K562 (cell line): Measurements from ENCODE around the gene NCOA1. TPM values are rescaled to one million over a fixed set of nuclear protein-coding genes. Genes with fewer than 3 reads are reported as not detected.

ENCODE experiments used
- ATF7 ChIP-seq: fragments of 450-650 bp; IDR thresholded peaks from 2 replicates; pipeline ENCODE4 v1.7.1; 2014; ENCODE audit warnings: mild to moderate bottlenecking, moderate library complexity
- DPF2 ChIP-seq: fragments of 450-650 bp; IDR thresholded peaks from 2 replicates; pipeline ENCODE4 v1.6.1; 2016
- ESRRB ChIP-seq: fragments of 250-450 bp; sonication (Bioruptor Pico); IDR thresholded peaks from 2 replicates; pipeline ENCODE4 v1.5.0; 2020; ENCODE audit warnings: mild to moderate bottlenecking, moderate library complexity, borderline replicate concordance
- ETS2 ChIP-seq: IDR thresholded peaks from 2 replicates; pipeline ENCODE4 v1.6.1; 2016; ENCODE audit warnings: borderline replicate concordance, missing genetic modification characterization, mild to moderate bottlenecking, moderate library complexity, missing compliant biosample characterization; ENCODE audit not compliant: poor library complexity, severe bottlenecking
- FIP1L1 ChIP-seq: fragments of 200-400 bp; formaldehyde crosslinking; IDR thresholded peaks from 2 replicates; pipeline ENCODE4 v1.6.1; 2018; ENCODE audit warnings: mild to moderate bottlenecking, low read depth, low read length; ENCODE audit not compliant: poor library complexity, severe bottlenecking
- FOXA1 ChIP-seq: fragments of 450-650 bp; IDR thresholded peaks from 2 replicates; pipeline ENCODE4 v1.6.1; 2016; ENCODE audit warnings: mild to moderate bottlenecking, borderline replicate concordance
- JUND ChIP-seq, 2 experiments: IDR thresholded peaks; 2 replicates in 1 of 2; 3 replicates in 1 of 2; pipeline ENCODE4 v1.6.1; 2011; ENCODE audit warnings: borderline replicate concordance in 2 of 2, low read depth in 2 of 2, low read length in 2 of 2, improper control_type of control experiment in 1 of 2, missing biosample characterization in 1 of 2, missing genetic modification characterization in 1 of 2, missing genetic modification reagents in 1 of 2
- NFYB ChIP-seq: IDR thresholded peaks from 2 replicates; pipeline ENCODE4 v1.6.1; 2011; ENCODE audit warnings: mild to moderate bottlenecking, moderate library complexity; ENCODE audit not compliant: insufficient read length; ENCODE audit errors: extremely low read depth
- PHTF2 ChIP-seq: fragments of 250-450 bp; sonication (Bioruptor Pico); IDR thresholded peaks from 2 replicates; pipeline ENCODE4 v1.5.0; 2021; ENCODE audit warnings: mild to moderate bottlenecking
- RBM25 ChIP-seq: fragments of 200-400 bp; formaldehyde crosslinking; IDR thresholded peaks from 2 replicates; pipeline ENCODE4 v1.6.1; 2018; ENCODE audit warnings: low read length, low read depth, moderate library complexity; ENCODE audit not compliant: severe bottlenecking
- RCOR1 ChIP-seq, 2 experiments: IDR thresholded peaks; 2 replicates each; pipeline ENCODE4 v1.6.1; 2012; ENCODE audit warnings: low read depth in 2 of 2, low read length in 2 of 2, borderline replicate concordance in 1 of 2, improper control_type of control experiment in 1 of 2
- STAT5A ChIP-seq: IDR thresholded peaks from 2 replicates; pipeline ENCODE4 v1.6.1; 2012; ENCODE audit warnings: low read length, inconsistent platforms, borderline replicate concordance
- ZNF224 ChIP-seq: sonication (generic); formaldehyde crosslinking; IDR thresholded peaks from 2 replicates; pipeline ENCODE4 v1.8.0; 2022; ENCODE audit warnings: mild to moderate bottlenecking, missing genetic modification reagents
- ZNF239 ChIP-seq: fragments of 250-450 bp; sonication (Bioruptor Pico); IDR thresholded peaks from 2 replicates; pipeline ENCODE4 v1.4.0; 2020; ENCODE audit warnings: mild to moderate bottlenecking
- ZZZ3 ChIP-seq: fragments of 450-650 bp; IDR thresholded peaks from 2 replicates; pipeline ENCODE4 v1.6.1; 2016; ENCODE audit warnings: antibody characterized with exemption, mild to moderate bottlenecking, moderate library complexity
- polyA plus RNA-seq, 8 experiments: library from polyadenylated mRNA; depleted of rRNA in 4 of 8; stranded (reverse) in 5 of 8; unstranded in 3 of 8; fragments of >200 nt; fragmentation: Nextera tagmentation in 2 of 8; fragmentation: Illumina TruSeq in 1 of 8; extraction: Ambion mirVana in 2 of 8; extraction: Trizol in 1 of 8; gene quantifications; 2 replicates each; pipeline versions ENCODE4 v1.2.1 to v1.2.3, GENCODE V29; 2011 to 2014; ENCODE audit warnings: inconsistent platforms in 1 of 8, missing spikeins in 1 of 8
- total RNA-seq, 7 experiments: library from RNA; depleted of rRNA in 6 of 7; stranded (reverse); fragments of >200 nt in 6 of 7; fragmentation: Illumina TruSeq in 2 of 7; extraction: Trizol in 2 of 7; gene quantifications; 2 replicates each; pipeline versions ENCODE4 v1.2.1 to v1.2.3, GENCODE V29; 2011 to 2021; ENCODE audit warnings: low replicate concordance in 1 of 7
- TF ChIP-seq, protein P1 (sequence below): fragments of 200-800 bp; sonication (Bioruptor generic); IDR thresholded peaks from 2 replicates; pipeline ENCODE4 v1.6.1; 2017; ENCODE audit warnings: missing genetic modification characterization, missing compliant biosample characterization
- TF ChIP-seq, protein P2 (sequence below): fragments of 450-650 bp; formaldehyde crosslinking; IDR thresholded peaks from 2 replicates; pipeline ENCODE4 v1.4.0; 2020; ENCODE audit warnings: mild to moderate bottlenecking, mixed read lengths
- TF ChIP-seq, protein P3 (sequence below): sonication (generic); IDR thresholded peaks from 2 replicates; pipeline ENCODE4 v1.6.1; 2016
- TF ChIP-seq, protein P4 (sequence below): fragments of 450-650 bp; IDR thresholded peaks from 2 replicates; pipeline ENCODE4 v1.6.1; 2016; ENCODE audit warnings: borderline replicate concordance

Gene NCOA1
- total and polyA plus RNA-seq, 9 of the 15 experiments (the other 6 are each of a cell fraction or from before 2014, with no cell fraction given) = 4.9 to 25.7 (median 17.0) TPM

DNA sequence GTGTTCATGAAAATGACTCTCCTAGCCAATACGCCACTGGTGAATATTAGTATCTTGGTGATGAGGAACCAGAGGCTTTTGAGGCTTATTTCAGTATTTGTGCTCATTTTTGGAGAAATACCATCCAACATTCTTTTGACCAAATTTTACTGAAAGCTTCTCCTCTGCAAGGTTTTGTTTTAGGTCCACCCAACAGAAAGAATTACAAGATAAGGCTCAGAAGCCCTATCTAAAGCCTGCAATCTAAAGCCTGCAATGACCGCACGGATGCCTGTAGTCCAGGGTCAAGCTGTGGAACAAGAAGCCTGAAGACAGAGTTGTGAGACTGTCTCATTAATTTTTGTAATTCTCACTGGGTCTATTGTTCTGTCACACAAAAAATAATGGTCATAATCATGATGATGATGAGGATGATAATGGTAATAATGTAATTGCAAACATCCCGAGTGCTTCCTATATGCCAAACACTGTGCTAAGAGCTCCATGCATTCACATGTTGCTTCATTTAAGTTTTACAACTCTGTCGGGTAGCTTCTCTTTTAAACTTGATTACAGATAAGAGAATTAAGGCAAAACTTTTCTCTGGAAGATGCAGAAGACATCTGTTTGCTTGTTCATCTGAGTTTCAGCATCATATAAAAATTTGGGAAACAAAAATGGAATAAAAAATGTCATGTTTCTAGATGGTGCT is 33.2 kb upstream of the NCOA1 start (continued):
- TF ChIP-seq, protein P1, sequence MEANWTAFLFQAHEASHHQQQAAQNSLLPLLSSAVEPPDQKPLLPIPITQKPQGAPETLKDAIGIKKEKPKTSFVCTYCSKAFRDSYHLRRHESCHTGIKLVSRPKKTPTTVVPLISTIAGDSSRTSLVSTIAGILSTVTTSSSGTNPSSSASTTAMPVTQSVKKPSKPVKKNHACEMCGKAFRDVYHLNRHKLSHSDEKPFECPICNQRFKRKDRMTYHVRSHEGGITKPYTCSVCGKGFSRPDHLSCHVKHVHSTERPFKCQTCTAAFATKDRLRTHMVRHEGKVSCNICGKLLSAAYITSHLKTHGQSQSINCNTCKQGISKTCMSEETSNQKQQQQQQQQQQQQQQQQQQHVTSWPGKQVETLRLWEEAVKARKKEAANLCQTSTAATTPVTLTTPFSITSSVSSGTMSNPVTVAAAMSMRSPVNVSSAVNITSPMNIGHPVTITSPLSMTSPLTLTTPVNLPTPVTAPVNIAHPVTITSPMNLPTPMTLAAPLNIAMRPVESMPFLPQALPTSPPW = peak; percentile 33; the same call in 1 of the 2 replicates
- peak; percentile 96 for TF ChIP-seq DPF2
- TF ChIP-seq ZNF224 (CRISPR knock-in tag) = no peak
- no peak for TF ChIP-seq PHTF2 (CRISPR knock-in tag)
- peak; percentile 67; the same call in 1 of the 2 replicates for TF ChIP-seq JUND (IDR thresholded peaks at IDR 0.05; ENCODE audit: borderline replicate concordance, low read depth, low read length)
- TF ChIP-seq JUND (tag; IDR thresholded peaks at IDR 0.05; ENCODE audit: borderline replicate concordance, low read depth, low read length) = no peak; the same call in 2 of the 3 replicates
- TF ChIP-seq, protein P2, sequence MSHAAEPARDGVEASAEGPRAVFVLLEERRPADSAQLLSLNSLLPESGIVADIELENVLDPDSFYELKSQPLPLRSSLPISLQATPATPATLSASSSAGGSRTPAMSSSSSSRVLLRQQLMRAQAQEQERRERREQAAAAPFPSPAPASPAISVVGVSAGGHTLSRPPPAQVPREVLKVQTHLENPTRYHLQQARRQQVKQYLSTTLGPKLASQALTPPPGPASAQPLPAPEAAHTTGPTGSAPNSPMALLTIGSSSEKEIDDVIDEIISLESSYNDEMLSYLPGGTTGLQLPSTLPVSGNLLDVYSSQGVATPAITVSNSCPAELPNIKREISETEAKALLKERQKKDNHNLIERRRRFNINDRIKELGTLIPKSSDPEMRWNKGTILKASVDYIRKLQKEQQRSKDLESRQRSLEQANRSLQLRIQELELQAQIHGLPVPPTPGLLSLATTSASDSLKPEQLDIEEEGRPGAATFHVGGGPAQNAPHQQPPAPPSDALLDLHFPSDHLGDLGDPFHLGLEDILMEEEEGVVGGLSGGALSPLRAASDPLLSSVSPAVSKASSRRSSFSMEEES (CRISPR knock-in tag) = no peak
- TF ChIP-seq FOXA1 = no peak
- TF ChIP-seq RBM25 = no peak
- no peak for TF ChIP-seq ETS2
- no peak for TF ChIP-seq FIP1L1
- TF ChIP-seq, protein P3, sequence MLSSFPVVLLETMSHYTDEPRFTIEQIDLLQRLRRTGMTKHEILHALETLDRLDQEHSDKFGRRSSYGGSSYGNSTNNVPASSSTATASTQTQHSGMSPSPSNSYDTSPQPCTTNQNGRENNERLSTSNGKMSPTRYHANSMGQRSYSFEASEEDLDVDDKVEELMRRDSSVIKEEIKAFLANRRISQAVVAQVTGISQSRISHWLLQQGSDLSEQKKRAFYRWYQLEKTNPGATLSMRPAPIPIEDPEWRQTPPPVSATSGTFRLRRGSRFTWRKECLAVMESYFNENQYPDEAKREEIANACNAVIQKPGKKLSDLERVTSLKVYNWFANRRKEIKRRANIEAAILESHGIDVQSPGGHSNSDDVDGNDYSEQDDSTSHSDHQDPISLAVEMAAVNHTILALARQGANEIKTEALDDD = no peak
- peak; percentile 52; the same call in 1 of the 2 replicates for TF ChIP-seq ATF7
- peak in 1 of 2 experiments; percentile 84; a peak in 2 of 4 replicates for TF ChIP-seq RCOR1 (IDR thresholded peaks at IDR 0.05; ENCODE audit: borderline replicate concordance in 1 of 2, low read depth in 2 of 2, low read length in 2 of 2)
- no peak for TF ChIP-seq ESRRB (CRISPR knock-in tag)
- TF ChIP-seq NFYB = no peak
- TF ChIP-seq STAT5A = peak; percentile 79
- TF ChIP-seq ZNF239 (CRISPR knock-in tag) = peak; percentile 76
- TF ChIP-seq ZZZ3 = no peak
- TF ChIP-seq, protein P4, sequence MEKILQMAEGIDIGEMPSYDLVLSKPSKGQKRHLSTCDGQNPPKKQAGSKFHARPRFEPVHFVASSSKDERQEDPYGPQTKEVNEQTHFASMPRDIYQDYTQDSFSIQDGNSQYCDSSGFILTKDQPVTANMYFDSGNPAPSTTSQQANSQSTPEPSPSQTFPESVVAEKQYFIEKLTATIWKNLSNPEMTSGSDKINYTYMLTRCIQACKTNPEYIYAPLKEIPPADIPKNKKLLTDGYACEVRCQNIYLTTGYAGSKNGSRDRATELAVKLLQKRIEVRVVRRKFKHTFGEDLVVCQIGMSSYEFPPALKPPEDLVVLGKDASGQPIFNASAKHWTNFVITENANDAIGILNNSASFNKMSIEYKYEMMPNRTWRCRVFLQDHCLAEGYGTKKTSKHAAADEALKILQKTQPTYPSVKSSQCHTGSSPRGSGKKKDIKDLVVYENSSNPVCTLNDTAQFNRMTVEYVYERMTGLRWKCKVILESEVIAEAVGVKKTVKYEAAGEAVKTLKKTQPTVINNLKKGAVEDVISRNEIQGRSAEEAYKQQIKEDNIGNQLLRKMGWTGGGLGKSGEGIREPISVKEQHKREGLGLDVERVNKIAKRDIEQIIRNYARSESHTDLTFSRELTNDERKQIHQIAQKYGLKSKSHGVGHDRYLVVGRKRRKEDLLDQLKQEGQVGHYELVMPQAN = no peak
